ENCODE results near the gene GPX5. TPM values are rescaled to one million over a fixed set of nuclear protein-coding genes. Genes with fewer than 3 reads are reported as not detected.
"Not testable (repeated sequence)": the region's sequence is repeated elsewhere in the genome, so short reads cannot be mapped to it uniquely, and the experiment has no call there.

Gene GPX5
- total RNA-seq, 4 donors from 2014 or later: not detected

- 3% methylated on average over 30 of the region's 30 CpGs for WGBS, 2 donors
- TF ChIP-seq CTCF (IDR thresholded peaks at IDR 0.05) (peak in 4 of 6 experiments; percentile 44 to 51 (median 49)), POLR2A (IDR thresholded peaks at IDR 0.05) (no peak)
- H3K27ac ChIP-seq: no peak overlapping the region
- intact Hi-C loops (cut with DNase I): no loop called here
- peaks cover 0 to 10% of the 10 kb centered on the region in 2 donors for H3K4me1 ChIP-seq
- peak overlapping the region in 1 of 3 donors; percentile 20 for H3K4me3 ChIP-seq (replicated peaks in 1 of 3)
- peak; percentile 51 to 55 for DNase-seq
- H3K9me3 ChIP-seq: no peaks in the 10 kb centered on the region
- no peaks in the 10 kb centered on the region for H3K36me3 ChIP-seq
- H3K27me3 ChIP-seq: no peaks in the 10 kb centered on the region
Measured at GRCh38 chr6:28542440-28543296, 17.0 kb downstream of the GPX5 start.

- DNase-seq: peak; percentile 10 to 23
- H3K27me3 ChIP-seq: no peaks in the 10 kb centered on the region
- intact Hi-C loops (cut with DNase I): no loop called here
- H3K4me1 ChIP-seq: peaks cover 0 to 10% of the 10 kb centered on the region in 2 donors
- H3K9me3 ChIP-seq: no peaks in the 10 kb centered on the region
- no peak for TF ChIP-seq POLR2A (IDR thresholded peaks at IDR 0.05)
- TF ChIP-seq CTCF (IDR thresholded peaks at IDR 0.05): no peak
- no peak overlapping the region for H3K4me3 ChIP-seq (replicated peaks in 1 of 3)
- 10 to 11% methylated on average over 29 to 31 of the region's 31 CpGs for WGBS, 2 donors
- H3K36me3 ChIP-seq: no peaks in the 10 kb centered on the region
- H3K27ac ChIP-seq: no peak overlapping the region
Measured at GRCh38 chr6:28543651-28544610, 18.2 kb downstream of the GPX5 start.

GRCh38 chr6:28545955-28546354, 20.3 kb downstream of the GPX5 start:
- DNase-seq: no peak
- intact Hi-C loops (cut with DNase I): no loop called here
- TF ChIP-seq POLR2A (IDR thresholded peaks at IDR 0.05): no peak
- H3K9me3 ChIP-seq: no peaks in the 10 kb centered on the region
- H3K36me3 ChIP-seq: no peaks in the 10 kb centered on the region
- no peak overlapping the region for H3K4me3 ChIP-seq (replicated peaks in 1 of 3)
- H3K27me3 ChIP-seq: no peaks in the 10 kb centered on the region
- no peak overlapping the region for H3K27ac ChIP-seq
- H3K4me1 ChIP-seq: peaks cover 0 to 10% of the 10 kb centered on the region in 2 donors

- intact Hi-C loops (cut with DNase I); H3K27me3 ChIP-seq: not testable (repeated sequence)
- WGBS, 2 donors: 79 to 82% methylated on average over 3 of the region's 3 CpGs
Measured at GRCh38 chr6:28547003-28547402, 21.3 kb downstream of the GPX5 start.

GRCh38 chr6:28551891-28552666, 26.4 kb downstream of the GPX5 start:
- no peaks in the 10 kb centered on the region for H3K9me3 ChIP-seq
- no peak for DNase-seq
- H3K27me3 ChIP-seq: no peaks in the 10 kb centered on the region
- no peak overlapping the region for H3K4me3 ChIP-seq (replicated peaks in 1 of 3)
- no peak for TF ChIP-seq CTCF (IDR thresholded peaks at IDR 0.05)
- no peak for TF ChIP-seq POLR2A (IDR thresholded peaks at IDR 0.05)
- no peaks in the 10 kb centered on the region for H3K36me3 ChIP-seq
- no peak overlapping the region for H3K27ac ChIP-seq
- whole genome bisulfite sequencing, 2 donors: 75 to 76% methylated on average over 4 of the region's 4 CpGs
- H3K4me1 ChIP-seq: peaks cover 0 to 4% of the 10 kb centered on the region in 2 donors
- intact Hi-C loops (cut with DNase I): no loop called here

More at GRCh38 chr6:28547003-28547402, 21.3 kb downstream of the GPX5 start:
- H3K4me3 ChIP-seq (replicated peaks in 1 of 3); H3K4me1 ChIP-seq; H3K9me3 ChIP-seq; DNase-seq; H3K27ac ChIP-seq; H3K36me3 ChIP-seq: not testable (repeated sequence)
